ENCODE data around the gene CSTB.

The CSTB gene

DNA sequence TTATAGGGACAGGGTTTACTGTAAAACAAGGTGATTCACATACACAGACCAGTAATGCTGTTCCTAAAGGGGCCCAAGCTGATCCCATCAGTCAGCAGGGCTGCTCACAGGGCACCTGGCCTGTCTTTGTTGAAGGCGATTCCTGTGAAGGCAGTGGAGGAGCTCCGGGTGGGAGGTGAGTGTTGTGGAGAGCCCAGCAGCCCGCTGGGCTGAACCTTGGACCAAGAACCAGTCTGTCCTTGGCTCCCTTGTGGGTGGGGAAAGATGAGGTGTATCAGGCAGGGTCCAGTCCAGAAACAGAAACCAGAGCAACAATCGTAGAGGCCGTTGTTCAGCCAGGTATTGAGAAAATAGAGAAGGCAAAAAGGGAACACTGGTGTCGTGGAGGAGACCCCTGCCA, 44.6 kb downstream of the CSTB start:
- no peak overlapping the region for H3K4me3 ChIP-seq (ENCODE audit: low read length)
- TF ChIP-seq, protein P1, sequence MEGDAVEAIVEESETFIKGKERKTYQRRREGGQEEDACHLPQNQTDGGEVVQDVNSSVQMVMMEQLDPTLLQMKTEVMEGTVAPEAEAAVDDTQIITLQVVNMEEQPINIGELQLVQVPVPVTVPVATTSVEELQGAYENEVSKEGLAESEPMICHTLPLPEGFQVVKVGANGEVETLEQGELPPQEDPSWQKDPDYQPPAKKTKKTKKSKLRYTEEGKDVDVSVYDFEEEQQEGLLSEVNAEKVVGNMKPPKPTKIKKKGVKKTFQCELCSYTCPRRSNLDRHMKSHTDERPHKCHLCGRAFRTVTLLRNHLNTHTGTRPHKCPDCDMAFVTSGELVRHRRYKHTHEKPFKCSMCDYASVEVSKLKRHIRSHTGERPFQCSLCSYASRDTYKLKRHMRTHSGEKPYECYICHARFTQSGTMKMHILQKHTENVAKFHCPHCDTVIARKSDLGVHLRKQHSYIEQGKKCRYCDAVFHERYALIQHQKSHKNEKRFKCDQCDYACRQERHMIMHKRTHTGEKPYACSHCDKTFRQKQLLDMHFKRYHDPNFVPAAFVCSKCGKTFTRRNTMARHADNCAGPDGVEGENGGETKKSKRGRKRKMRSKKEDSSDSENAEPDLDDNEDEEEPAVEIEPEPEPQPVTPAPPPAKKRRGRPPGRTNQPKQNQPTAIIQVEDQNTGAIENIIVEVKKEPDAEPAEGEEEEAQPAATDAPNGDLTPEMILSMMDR (IDR thresholded peaks at IDR 0.05; ENCODE audit: insufficient read depth, low read depth, low read length, missing control alignments): no peak
- no peak for DNase-seq (ENCODE audit: low read depth)

GRCh38 chr21:43728467-43729390, 47.4 kb downstream of the CSTB start:
- DNase-seq (ENCODE audit: low read depth): peak; percentile 95
- TF ChIP-seq, protein P1 (IDR thresholded peaks at IDR 0.05; ENCODE audit: insufficient read depth, low read depth, low read length, missing control alignments): peak; percentile 9
- H3K4me3 ChIP-seq (ENCODE audit: low read length): peak overlapping the region; percentile 42

DNA sequence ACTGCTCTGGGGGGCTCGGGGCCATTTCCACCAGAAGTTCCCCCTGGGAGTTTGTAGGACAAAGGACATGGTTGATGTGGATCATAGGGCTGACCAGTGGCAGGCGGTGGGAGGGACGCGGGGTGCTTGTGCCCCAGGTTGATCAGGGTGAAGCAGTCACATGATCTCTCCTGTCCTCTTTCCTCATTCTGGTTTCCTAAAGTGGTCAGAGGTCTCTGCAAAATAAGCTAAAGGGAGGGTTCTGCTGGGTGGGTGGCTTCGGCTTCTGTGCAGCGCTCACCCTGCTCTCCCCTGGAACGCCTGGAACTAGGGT, 48.0 kb downstream of the CSTB start:
- TF ChIP-seq, protein P1 (IDR thresholded peaks at IDR 0.05; ENCODE audit: insufficient read depth, low read depth, low read length, missing control alignments): no peak
- no peak overlapping the region for H3K4me3 ChIP-seq (ENCODE audit: low read length)
- DNase-seq (ENCODE audit: low read depth): no peak

DNA sequence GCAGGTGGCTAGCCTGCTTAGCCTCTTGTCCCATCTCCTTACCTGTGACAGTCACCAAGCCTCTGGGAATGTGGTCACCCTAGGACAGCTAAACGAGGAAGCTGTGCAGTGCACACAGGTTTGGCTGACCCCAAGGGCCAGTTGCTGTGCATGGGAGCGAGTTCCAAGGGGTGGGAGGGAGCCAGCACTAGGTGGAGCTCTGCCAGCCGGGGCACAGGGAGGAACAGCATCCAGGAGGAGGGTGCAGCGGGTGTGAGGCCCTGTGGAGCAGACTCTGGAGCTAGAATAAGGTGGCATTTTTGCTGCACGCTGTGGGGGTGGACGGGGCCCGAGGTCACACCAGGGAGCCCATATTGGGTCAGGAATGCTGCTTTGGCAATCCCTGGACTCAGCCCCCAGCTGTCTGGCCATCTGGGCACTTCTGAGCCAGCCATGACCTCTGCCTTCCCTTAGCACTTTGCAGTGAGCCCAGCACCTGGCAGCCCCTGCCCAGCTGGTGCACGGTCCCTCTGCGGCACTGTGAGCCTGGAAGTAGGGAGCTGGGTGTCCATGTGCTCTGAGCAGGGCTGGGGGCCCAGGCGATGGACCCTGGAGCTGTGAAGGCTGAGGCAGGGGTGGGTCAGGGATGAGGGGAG, 48.5 kb downstream of the CSTB start:
- TF ChIP-seq, protein P1 (IDR thresholded peaks at IDR 0.05; ENCODE audit: insufficient read depth, low read depth, low read length, missing control alignments): peak; percentile 17
- no peak overlapping the region for H3K4me3 ChIP-seq (ENCODE audit: low read length)
- peak; percentile 36 for DNase-seq (ENCODE audit: low read depth)

- no peak overlapping the region for H3K4me3 ChIP-seq (ENCODE audit: low read length)
- TF ChIP-seq, protein P1 (IDR thresholded peaks at IDR 0.05; ENCODE audit: insufficient read depth, low read depth, low read length, missing control alignments): no peak
- DNase-seq (ENCODE audit: low read depth): no peak
Observed at GRCh38 chr21:43726686-43727518, 49.2 kb downstream of the CSTB start.
